Esophagus (tissue), 2 donors: ENCODE measurements around the gene CWC22. TPM values are rescaled to one million over a fixed set of nuclear protein-coding genes. Genes with fewer than 3 reads are reported as not detected.

Source experiments
- H3K27ac ChIP-seq, 2 donors: one replicate each; pipeline ENCODE4 v1.5.1; 2013; ENCODE audit warnings: low read depth in 2 of 2, mild to moderate bottlenecking in 2 of 2, inconsistent platforms in 1 of 2, low read length in 1 of 2, moderate library complexity in 1 of 2
- H3K27me3 ChIP-seq, 2 donors: one replicate each; pipeline ENCODE4 v1.6.1; 2013; ENCODE audit warnings: low read length in 2 of 2, control low read depth in 1 of 2, mild to moderate bottlenecking in 1 of 2; ENCODE audit not compliant: insufficient read depth in 2 of 2, control insufficient read depth in 1 of 2
- H3K36me3 ChIP-seq, 2 donors: one replicate each; pipeline ENCODE4 v1.6.1; 2013; ENCODE audit warnings: low read length in 1 of 2; ENCODE audit not compliant: control insufficient read depth in 2 of 2, insufficient read depth in 2 of 2
- H3K4me1 ChIP-seq, 2 donors: one replicate each; pipeline ENCODE4 v1.6.1; 2013; ENCODE audit warnings: low read length in 1 of 2; ENCODE audit not compliant: control insufficient read depth in 2 of 2, insufficient read depth in 2 of 2
- H3K4me3 ChIP-seq, 2 donors: one replicate each; pipeline ENCODE4 v1.5.1; 2013; ENCODE audit warnings: low read length in 2 of 2, mild to moderate bottlenecking in 2 of 2, low read depth in 1 of 2, moderate library complexity in 1 of 2
- H3K9me3 ChIP-seq, 2 donors: one replicate each; pipeline ENCODE4 v1.6.1; 2013; ENCODE audit warnings: mild to moderate bottlenecking in 2 of 2, low read depth in 1 of 2, low read length in 1 of 2, moderate library complexity in 1 of 2; ENCODE audit not compliant: control insufficient read depth in 2 of 2, insufficient read depth in 1 of 2
- WGBS, 2 donors: extraction: QIAGEN DNeasy Blood & Tissue Kit; methylation state at CpG; one replicate each; pipeline ENCODE4 v1.1.7; 2013; 5-methylcytosine and 5-hydroxymethylcytosine counted together
- polyA plus RNA-seq, 2 donors: library from polyadenylated mRNA; stranded (reverse); fragments of 200-250 nt; gene quantifications; one replicate each; pipeline ENCODE4 v1.2.3, GENCODE V29; 2013
- donor health status: healthy with polysubstance abuse.
- donor health status: Bipolar disorder and iron deficiency.

The CWC22 gene
- polyA plus RNA-seq, 2 donors: 7.5 to 10.4 TPM

- WGBS, 2 donors: 60 to 68% methylated on average over 1 of the region's 1 CpG
- no peak overlapping the region for H3K4me3 ChIP-seq
- H3K36me3 ChIP-seq: no peaks in the 10 kb centered on the region
Observed at GRCh38 chr2:179915395-179915992, 91.6 kb downstream of the CWC22 start.

DNA sequence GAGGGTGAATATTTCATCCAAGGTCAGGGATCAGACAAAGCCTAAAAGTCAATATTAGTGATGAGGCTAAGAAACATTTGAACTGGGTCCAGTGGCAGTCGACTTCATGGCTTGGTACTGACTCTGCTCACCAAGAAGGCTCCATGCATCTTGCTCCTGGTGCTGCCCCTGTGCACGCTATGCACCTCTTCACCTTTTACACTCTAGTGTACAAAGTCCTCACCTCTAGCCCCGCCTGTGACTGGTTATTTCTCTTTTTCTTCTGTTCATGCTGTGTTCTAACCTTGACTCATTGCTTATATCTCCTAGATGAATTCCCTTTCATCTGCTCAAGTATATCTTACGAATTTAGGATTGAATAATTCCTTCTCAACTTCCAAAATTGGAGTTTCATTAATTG, 93.3 kb downstream of the CWC22 start:
- no peak overlapping the region for H3K27ac ChIP-seq
- H3K36me3 ChIP-seq: no peaks in the 10 kb centered on the region
- 71 to 81% methylated on average over 4 of the region's 4 CpGs for WGBS, 2 donors
- H3K9me3 ChIP-seq: no peaks in the 10 kb centered on the region
- H3K4me3 ChIP-seq: no peak overlapping the region
- H3K27me3 ChIP-seq: no peaks in the 10 kb centered on the region
- H3K4me1 ChIP-seq: no peaks in the 10 kb centered on the region

More at GRCh38 chr2:179915395-179915992, 91.6 kb downstream of the CWC22 start:
- Histone ChIP-seq H3K4me1 (no peaks in the 10 kb centered on the region), H3K9me3 (no peaks in the 10 kb centered on the region), H3K27me3 (no peaks in the 10 kb centered on the region), H3K27ac (no peak overlapping the region)

DNA sequence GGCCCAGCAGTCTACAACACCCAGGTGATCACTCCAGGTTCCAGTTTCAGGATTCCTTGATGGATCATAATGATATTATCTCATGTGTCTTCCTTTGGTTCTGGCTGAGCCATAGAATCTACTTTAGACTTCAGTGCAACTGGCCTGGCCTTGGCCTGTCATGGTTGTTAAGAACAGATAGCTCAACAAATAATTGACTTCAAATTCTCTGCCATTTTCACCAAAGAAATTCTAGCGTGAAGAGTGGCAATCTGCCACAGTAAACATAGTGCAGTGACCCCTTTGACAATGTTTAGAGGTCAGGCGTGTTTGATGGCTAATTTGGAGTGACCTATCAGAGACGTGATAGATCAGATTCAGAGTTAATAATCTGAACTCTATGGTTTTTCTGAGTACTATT, 95.5 kb downstream of the CWC22 start:
- Histone ChIP-seq H3K9me3 (no peaks in the 10 kb centered on the region), H3K4me3 (no peak overlapping the region), H3K36me3 (no peaks in the 10 kb centered on the region), H3K27me3 (no peaks in the 10 kb centered on the region), H3K27ac (no peak overlapping the region), H3K4me1 (no peaks in the 10 kb centered on the region)
- 61 to 78% methylated on average over 3 of the region's 3 CpGs for WGBS, 2 donors

GRCh38 chr2:179910735-179911113, 96.4 kb downstream of the CWC22 start:
- 69 to 71% methylated on average over 3 of the region's 3 CpGs for WGBS, 2 donors
- H3K36me3 ChIP-seq: no peaks in the 10 kb centered on the region
- no peaks in the 10 kb centered on the region for H3K9me3 ChIP-seq
- no peak overlapping the region for H3K4me3 ChIP-seq
- no peaks in the 10 kb centered on the region for H3K4me1 ChIP-seq
- no peak overlapping the region for H3K27ac ChIP-seq
- H3K27me3 ChIP-seq: no peaks in the 10 kb centered on the region

GRCh38 chr2:179909845-179910734, 97.0 kb downstream of the CWC22 start:
- Histone ChIP-seq H3K27ac (no peak overlapping the region), H3K36me3 (no peaks in the 10 kb centered on the region), H3K27me3 (no peaks in the 10 kb centered on the region), H3K4me1 (no peaks in the 10 kb centered on the region), H3K9me3 (no peaks in the 10 kb centered on the region), H3K4me3 (no peak overlapping the region)
- 60 to 70% methylated on average over 6 of the region's 6 CpGs for WGBS, 2 donors

GRCh38 chr2:179900655-179901054, 106.4 kb downstream of the CWC22 start:
- 61 to 77% methylated on average over 5 of the region's 5 CpGs for WGBS, 2 donors
- no peaks in the 10 kb centered on the region for H3K36me3 ChIP-seq
- H3K9me3 ChIP-seq: peaks cover 0 to 2% of the 10 kb centered on the region in 2 donors
- H3K4me3 ChIP-seq: no peak overlapping the region
- H3K27me3 ChIP-seq: no peaks in the 10 kb centered on the region
- no peak overlapping the region for H3K27ac ChIP-seq
- no peaks in the 10 kb centered on the region for H3K4me1 ChIP-seq

- 90 to 99% methylated on average over 1 of the region's 1 CpG for WGBS, 2 donors
Observed at GRCh38 chr2:179899666-179900065, 107.4 kb downstream of the CWC22 start.

DNA sequence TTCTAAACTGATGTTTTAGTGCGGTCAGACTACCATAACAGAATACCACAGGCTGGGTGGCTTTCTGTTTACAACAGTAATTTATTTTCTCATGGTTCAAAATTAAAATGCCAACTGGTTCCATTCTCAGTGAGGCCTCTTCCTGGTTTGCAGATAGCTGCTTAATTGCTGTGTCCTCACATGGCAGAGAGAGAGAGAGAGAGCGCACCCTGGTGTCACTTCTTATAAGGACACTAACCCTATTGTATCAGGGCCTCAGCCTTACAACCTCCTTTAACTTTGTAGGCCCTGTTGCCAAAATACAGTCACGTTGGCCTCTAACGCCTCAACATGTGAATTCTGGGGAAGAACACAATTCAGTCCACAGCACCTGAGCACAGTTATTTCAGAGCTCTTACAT, 108.2 kb downstream of the CWC22 start:
- Histone ChIP-seq H3K4me3 (no peak overlapping the region), H3K27me3 (no peaks in the 10 kb centered on the region), H3K4me1 (no peaks in the 10 kb centered on the region), H3K9me3 (peaks cover 0 to 2% of the 10 kb centered on the region in 2 donors), H3K36me3 (no peaks in the 10 kb centered on the region), H3K27ac (no peak overlapping the region)
- 76 to 84% methylated on average over 4 of the region's 4 CpGs for WGBS, 2 donors

More at GRCh38 chr2:179899666-179900065, 107.4 kb downstream of the CWC22 start:
- Histone ChIP-seq H3K36me3 (no peaks in the 10 kb centered on the region), H3K27me3 (no peaks in the 10 kb centered on the region), H3K4me1 (no peaks in the 10 kb centered on the region), H3K27ac (no peak overlapping the region), H3K4me3 (no peak overlapping the region), H3K9me3 (peaks cover 0 to 2% of the 10 kb centered on the region in 2 donors)
